ENCODE results near the gene ZBTB7B. TPM values are rescaled to one million over a fixed set of nuclear protein-coding genes. Genes with fewer than 3 reads are reported as not detected.
A peak's percentile ranks its signal among the peaks of the same experiment; 100 is the strongest.

ZBTB7B gene
- total and polyA plus RNA-seq, 9 of the 15 experiments (the other 6 are each of a cell fraction or from before 2014, with no cell fraction given), result 0.04 to 46.5 (median 15.2) TPM

GRCh38 chr1:155035936-155036335, 33.3 kb downstream of the ZBTB7B start (continued):
- TF ChIP-seq, protein P1, sequence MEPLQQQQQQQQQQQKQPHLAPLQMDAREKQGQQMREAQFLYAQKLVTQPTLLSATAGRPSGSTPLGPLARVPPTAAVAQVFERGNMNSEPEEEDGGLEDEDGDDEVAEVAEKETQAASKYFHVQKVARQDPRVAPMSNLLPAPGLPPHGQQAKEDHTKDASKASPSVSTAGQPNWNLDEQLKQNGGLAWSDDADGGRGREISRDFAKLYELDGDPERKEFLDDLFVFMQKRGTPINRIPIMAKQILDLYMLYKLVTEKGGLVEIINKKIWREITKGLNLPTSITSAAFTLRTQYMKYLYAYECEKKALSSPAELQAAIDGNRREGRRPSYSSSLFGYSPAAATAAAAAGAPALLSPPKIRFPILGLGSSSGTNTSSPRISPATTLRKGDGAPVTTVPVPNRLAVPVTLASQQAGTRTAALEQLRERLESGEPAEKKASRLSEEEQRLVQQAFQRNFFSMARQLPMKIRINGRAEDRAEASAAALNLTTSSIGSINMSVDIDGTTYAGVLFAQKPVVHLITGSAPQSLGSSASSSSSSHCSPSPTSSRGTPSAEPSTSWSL (CRISPR knock-in tag; IDR thresholded peaks at IDR 0.05; ENCODE audit: borderline replicate concordance), result no peak
- TF ChIP-seq, protein P2, sequence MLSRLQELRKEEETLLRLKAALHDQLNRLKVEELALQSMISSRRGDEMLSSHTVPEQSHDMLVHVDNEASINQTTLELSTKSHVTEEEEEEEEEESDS (CRISPR knock-in tag; IDR thresholded peaks at IDR 0.05), result no peak

DNA sequence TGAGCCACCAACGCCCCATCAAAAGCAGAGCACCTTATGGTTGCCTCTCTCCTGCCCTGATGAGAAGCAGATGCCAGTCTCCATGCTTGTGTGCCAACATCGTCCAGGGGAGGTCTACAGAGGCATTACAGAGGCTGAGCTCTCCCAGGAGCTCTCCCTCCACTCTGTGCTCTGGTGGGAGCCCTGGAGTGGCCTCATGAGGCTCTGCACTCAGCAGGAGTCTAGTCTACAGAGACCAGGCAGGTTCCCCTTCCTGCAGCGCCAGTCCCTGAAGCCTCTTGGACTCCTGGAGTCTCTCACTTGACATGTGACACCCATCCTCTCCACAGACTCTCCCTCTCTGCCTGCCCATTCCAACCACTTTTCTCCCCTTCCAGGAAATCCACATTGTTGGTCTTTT, 34.4 kb downstream of the ZBTB7B start:
- Histone ChIP-seq H3K36me3 (ENCODE audit: control insufficient read depth, insufficient read depth, low read length) (no peaks in the 10 kb centered on the region), H3K9ac (ENCODE audit: insufficient read depth in 1 of 2, low read depth in 2 of 2, low read length in 2 of 2) (peak overlapping the region in 1 of 2 experiments; percentile 6; a peak in 1 of 4 replicates), H4K20me1 (replicated peaks; ENCODE audit: control insufficient read depth, insufficient read depth, low read length) (no peaks in the 10 kb centered on the region), H2AFZ (ENCODE audit: low read depth, low read length) (no peak overlapping the region), H3K27me3 (ENCODE audit: control insufficient read depth in 2 of 2, insufficient read depth in 2 of 2, low read length in 2 of 2) (peaks cover 0 to 23% of the 10 kb centered on the region in 2 experiments; a peak in 3 of 5 replicates), H3K9me3 (replicated peaks; ENCODE audit: control insufficient read depth, insufficient read depth, low read depth, low read length) (no peaks in the 10 kb centered on the region), H3K27ac (ENCODE audit: extremely low read depth, low read depth, low read length) (no peak overlapping the region), H3K4me3 (no peak overlapping the region), H3K79me2 (ENCODE audit: control insufficient read depth, insufficient read depth, low read length) (no peaks in the 10 kb centered on the region), H3K4me2 (ENCODE audit: insufficient read depth, low read length) (no peak overlapping the region), H3K4me1 (replicated peaks in 1 of 2; ENCODE audit: control insufficient read depth in 2 of 2, insufficient read depth in 2 of 2, low read length in 2 of 2) (peaks cover 3% of the 10 kb centered on the region in 2 experiments; a peak in 2 of 5 replicates), H3K9me1 (ENCODE audit: control insufficient read depth, insufficient read depth, low read length) (no peaks in the 10 kb centered on the region)
- in situ Hi-C loops (cut with MboI) (no loop called here), intact Hi-C loops (cut with micrococcal nuclease) (no loop called here)
- ATAC-seq (no peak), FAIRE-seq (no peak), DNase-seq (ENCODE audit: extremely low read depth in 1 of 4, low spot score in 3 of 4) (no peak)
- no TSS peak for BruUV-seq (replicated peaks)
- CTCF ChIA-PET (ENCODE audit: low intra/inter-chr PET ratio), result interaction anchor here (0.7 kb wide), 1 partner anchor 42 kb away, joined by 3 read pairs; the partner anchor contains the start of gene EFNA3
- POLR2A ChIA-PET, result interaction anchor here (0.5 kb wide), 1 partner anchor 51 kb away, joined by 3 read pairs; no protein-coding TSS in a partner anchor
- WGBS (ENCODE audit: insufficient coverage, low coverage, missing lambda C conversion rate), result 30% methylated on average over 3 of the region's 3 CpGs
- TF ChIP-seq, protein P3, sequence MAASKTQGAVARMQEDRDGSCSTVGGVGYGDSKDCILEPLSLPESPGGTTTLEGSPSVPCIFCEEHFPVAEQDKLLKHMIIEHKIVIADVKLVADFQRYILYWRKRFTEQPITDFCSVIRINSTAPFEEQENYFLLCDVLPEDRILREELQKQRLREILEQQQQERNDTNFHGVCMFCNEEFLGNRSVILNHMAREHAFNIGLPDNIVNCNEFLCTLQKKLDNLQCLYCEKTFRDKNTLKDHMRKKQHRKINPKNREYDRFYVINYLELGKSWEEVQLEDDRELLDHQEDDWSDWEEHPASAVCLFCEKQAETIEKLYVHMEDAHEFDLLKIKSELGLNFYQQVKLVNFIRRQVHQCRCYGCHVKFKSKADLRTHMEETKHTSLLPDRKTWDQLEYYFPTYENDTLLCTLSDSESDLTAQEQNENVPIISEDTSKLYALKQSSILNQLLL (CRISPR knock-in tag; IDR thresholded peaks at IDR 0.05; ENCODE audit: borderline replicate concordance), result no peak

All from K562 (cell line).